Measurements from ENCODE around the gene ZDHHC21.

ZDHHC21 gene

GRCh38 chr9:14633906-14634565, 59.2 kb downstream of the ZDHHC21 start:
- in situ Hi-C loops (cut with MboI; ENCODE audit: low pct_unique_long_range_greater_than_20kb, low sequenced_read_pairs): no loop called here
- no peak for DNase-seq

- in situ Hi-C loops (cut with MboI; ENCODE audit: low pct_unique_long_range_greater_than_20kb, low sequenced_read_pairs): no loop called here
- no peak for DNase-seq
Measured at GRCh38 chr9:14633148-14633547, 60.1 kb downstream of the ZDHHC21 start.

DNA sequence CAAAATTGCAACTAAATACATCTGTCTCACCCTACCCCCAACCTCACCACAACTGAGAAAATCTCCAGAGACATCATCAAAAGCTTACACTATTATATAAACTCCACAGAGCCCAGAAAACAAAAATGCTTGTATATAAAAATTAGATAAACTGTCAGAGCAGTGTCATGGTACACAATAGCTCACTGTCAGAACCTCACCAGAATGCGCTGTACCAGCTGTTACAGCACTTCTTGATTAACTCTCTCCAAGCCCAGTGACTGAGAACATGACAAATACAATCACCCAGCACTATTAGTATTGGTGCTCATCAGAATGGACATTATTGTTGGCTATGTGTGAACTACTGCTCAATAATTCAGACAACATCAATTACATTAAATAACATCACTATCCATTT, 65.7 kb downstream of the ZDHHC21 start:
- no peak for DNase-seq
- in situ Hi-C loops (cut with MboI; ENCODE audit: low pct_unique_long_range_greater_than_20kb, low sequenced_read_pairs): no loop called here

GRCh38 chr9:14618836-14619420, 74.3 kb downstream of the ZDHHC21 start:
- in situ Hi-C loops (cut with MboI; ENCODE audit: low pct_unique_long_range_greater_than_20kb, low sequenced_read_pairs): loop anchor here (25.0 kb wide), 1 partner anchor 143 kb away; no protein-coding TSS in a partner anchor
- no peak for DNase-seq

GRCh38 chr9:14616188-14616982, 76.8 kb downstream of the ZDHHC21 start:
- peak; percentile 37 for DNase-seq
- in situ Hi-C loops (cut with MboI; ENCODE audit: low pct_unique_long_range_greater_than_20kb, low sequenced_read_pairs): loop anchor here (25.0 kb wide), 1 partner anchor 146 kb away; no protein-coding TSS in a partner anchor

DNA sequence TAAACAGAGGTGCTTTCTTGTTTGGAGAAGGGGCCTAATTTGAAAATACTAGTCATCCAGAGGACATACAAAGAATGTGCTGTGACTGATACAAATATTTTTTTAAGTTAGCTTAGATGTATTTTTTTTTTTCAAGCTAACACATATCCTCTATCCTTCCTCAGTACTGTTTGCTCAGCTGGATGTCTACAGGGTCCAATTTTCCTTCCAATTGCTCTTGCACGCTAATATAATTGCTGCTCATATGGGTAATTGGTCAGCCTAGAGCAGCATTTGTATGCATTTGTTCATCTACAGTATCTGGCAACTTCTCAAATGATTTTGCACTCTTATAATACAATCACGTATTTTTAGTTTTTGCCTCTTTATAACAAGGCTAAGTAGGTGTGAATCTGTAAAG, 84.7 kb downstream of the ZDHHC21 start:
- no peak for DNase-seq
- in situ Hi-C loops (cut with MboI; ENCODE audit: low pct_unique_long_range_greater_than_20kb, low sequenced_read_pairs): loop anchor here (25.0 kb wide), 1 partner anchor 154 kb away; no protein-coding TSS in a partner anchor

- in situ Hi-C loops (cut with MboI; ENCODE audit: low pct_unique_long_range_greater_than_20kb, low sequenced_read_pairs): no loop called here
- DNase-seq: no peak
Measured at GRCh38 chr9:14597171-14597799, 95.9 kb downstream of the ZDHHC21 start.

GRCh38 chr9:14593406-14593805, 99.8 kb downstream of the ZDHHC21 start:
- in situ Hi-C loops (cut with MboI; ENCODE audit: low pct_unique_long_range_greater_than_20kb, low sequenced_read_pairs): no loop called here
- no peak for DNase-seq

GRCh38 chr9:14591411-14591810, 101.8 kb downstream of the ZDHHC21 start:
- DNase-seq: no peak
- in situ Hi-C loops (cut with MboI; ENCODE audit: low pct_unique_long_range_greater_than_20kb, low sequenced_read_pairs): no loop called here

GRCh38 chr9:14585730-14586473, 107.3 kb downstream of the ZDHHC21 start:
- DNase-seq: no peak
- in situ Hi-C loops (cut with MboI; ENCODE audit: low pct_unique_long_range_greater_than_20kb, low sequenced_read_pairs): no loop called here

GRCh38 chr9:14584571-14584970, 108.7 kb downstream of the ZDHHC21 start:
- in situ Hi-C loops (cut with MboI; ENCODE audit: low pct_unique_long_range_greater_than_20kb, low sequenced_read_pairs): no loop called here

DNA sequence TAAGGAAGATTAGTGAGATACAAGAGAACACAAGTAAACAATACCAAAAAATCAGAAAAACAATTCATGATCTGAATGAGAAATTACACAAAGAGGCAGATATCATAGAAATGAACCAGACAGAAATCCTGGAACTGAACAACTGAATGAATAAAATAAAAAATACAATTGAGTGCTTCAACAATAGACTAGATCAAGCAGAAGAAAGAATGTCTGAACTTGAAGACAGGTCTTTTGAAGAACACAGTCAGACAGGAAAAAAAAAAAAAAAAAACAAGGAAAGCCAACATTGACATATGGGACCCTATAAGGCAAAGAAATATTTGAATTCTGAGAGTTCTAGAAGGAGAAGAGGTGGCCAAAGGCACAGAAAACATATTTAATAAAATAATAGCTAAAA, 115.2 kb downstream of the ZDHHC21 start:
- DNase-seq: peak; percentile 7
- in situ Hi-C loops (cut with MboI; ENCODE audit: low pct_unique_long_range_greater_than_20kb, low sequenced_read_pairs): no loop called here

More at GRCh38 chr9:14584571-14584970, 108.7 kb downstream of the ZDHHC21 start:
- DNase-seq: no peak

GRCh38 chr9:14574173-14574572, 119.1 kb downstream of the ZDHHC21 start:
- in situ Hi-C loops (cut with MboI; ENCODE audit: low pct_unique_long_range_greater_than_20kb, low sequenced_read_pairs): no loop called here

DNA sequence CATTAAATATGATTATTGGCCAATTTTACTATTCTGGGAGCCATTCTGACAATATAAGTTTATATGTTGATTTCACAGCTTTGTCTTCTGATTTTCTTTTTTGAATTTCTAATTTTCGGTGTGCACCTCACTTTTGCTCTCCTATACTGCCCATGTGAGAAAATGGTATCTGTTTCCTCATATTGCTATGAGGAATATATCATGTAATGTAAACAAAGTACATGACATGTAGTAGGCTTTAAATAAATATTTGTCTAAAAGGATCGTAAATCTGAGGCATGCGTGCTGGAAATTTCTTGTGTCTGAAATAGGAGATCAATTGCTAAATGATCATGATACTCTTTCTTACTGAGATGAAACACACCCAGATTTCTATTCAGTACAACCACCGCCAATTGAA, 119.9 kb downstream of the ZDHHC21 start:
- in situ Hi-C loops (cut with MboI; ENCODE audit: low pct_unique_long_range_greater_than_20kb, low sequenced_read_pairs): no loop called here
- DNase-seq: no peak

More at GRCh38 chr9:14574173-14574572, 119.1 kb downstream of the ZDHHC21 start:
- no peak for DNase-seq

DNA sequence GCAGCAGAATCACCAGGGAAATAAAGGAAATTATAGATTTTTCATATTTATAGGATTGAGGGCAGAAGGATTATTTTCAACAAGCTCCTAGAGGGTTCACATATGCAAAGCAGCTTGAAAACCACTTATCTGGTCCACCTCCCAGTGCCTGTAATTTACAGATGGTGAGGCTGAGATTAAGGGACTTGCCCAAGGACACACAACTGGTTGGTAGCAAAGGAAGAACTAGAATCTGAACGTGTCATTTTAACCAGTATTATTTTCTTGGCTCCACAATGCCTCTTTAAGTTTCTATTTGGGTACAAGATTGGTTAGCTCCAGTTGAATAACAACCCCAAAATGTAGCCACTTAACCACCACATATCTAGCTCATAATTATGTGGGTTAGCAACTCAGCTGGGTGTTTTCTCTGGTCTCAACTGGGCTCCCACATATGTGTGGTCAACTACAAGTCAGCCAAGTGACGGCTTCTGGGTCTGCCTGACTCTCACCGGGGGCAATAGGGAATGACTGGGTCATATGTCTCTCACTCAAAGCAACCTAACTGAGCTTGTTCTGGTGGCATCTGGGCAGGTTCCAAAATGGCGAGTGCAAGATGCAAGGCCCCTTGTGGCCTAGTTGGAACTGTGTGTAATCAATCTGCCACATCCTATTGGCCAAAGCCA, 127.7 kb downstream of the ZDHHC21 start:
- DNase-seq: no peak
- in situ Hi-C loops (cut with MboI; ENCODE audit: low pct_unique_long_range_greater_than_20kb, low sequenced_read_pairs): no loop called here

DNA sequence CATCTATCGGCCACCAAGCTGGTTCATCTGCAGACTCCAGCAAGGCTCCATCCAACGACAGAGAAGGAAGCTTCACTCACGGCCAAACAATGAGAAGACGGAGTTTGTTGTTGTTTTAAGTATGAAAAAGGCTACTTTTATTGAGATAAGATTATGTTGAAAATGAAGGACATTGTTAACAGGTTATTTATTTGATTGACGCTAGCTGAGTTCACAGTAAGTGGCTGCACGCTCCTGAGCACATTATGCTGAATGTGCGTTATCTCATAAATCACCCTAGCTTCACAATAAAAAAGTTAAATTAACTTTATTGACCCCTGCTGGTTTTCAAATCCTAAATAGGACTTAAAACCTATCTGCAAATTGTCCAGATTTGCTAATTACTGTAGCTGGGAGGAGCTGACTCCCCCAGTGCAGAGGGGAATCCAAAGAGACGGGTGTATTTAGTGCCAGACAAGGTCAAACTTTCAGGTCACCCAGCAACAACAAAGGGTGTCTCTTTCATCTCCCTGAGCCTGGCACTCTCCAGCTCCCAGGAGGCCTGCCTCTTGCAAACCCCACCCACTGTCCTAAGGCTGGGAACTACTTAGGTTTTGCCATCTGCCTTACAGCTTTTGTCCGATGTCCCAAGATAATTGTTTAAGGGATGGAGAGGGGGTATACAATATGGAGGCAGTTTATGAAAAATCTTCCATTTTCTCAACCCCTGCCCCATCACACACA, 129.2 kb downstream of the ZDHHC21 start:
- DNase-seq: no peak
- in situ Hi-C loops (cut with MboI; ENCODE audit: low pct_unique_long_range_greater_than_20kb, low sequenced_read_pairs): no loop called here

DNA sequence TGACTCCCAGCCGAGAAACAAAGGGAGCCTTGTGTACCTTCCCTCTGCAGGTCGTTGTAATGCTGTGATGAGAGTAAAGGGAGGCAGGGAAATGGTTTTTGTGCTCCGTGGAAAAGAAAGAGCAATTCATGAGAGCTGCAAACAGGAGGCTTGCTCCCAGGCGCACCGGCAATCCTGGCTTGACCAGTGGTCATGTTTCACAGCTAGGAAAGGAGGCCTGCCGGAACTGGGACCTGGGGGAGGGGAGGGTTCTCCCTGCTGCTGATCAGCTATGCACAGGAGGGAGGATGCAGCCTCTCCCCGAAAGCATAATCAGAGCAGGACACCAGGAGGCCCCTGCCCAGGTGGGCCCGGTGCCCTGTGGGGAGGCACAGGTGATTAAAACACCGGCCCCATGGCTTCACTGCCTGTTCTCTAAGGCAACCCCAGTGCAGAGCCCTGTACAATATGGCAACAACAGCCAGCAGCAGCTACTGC, 131.3 kb downstream of the ZDHHC21 start:
- in situ Hi-C loops (cut with MboI; ENCODE audit: low pct_unique_long_range_greater_than_20kb, low sequenced_read_pairs): no loop called here
- DNase-seq: no peak
